Glutamatergic neuron (in vitro differentiated cells): Measurements from ENCODE around the gene DDX20. TPM values are rescaled to one million over a fixed set of nuclear protein-coding genes. Genes with fewer than 3 reads are reported as not detected.
A peak's percentile ranks its signal among the peaks of the same experiment; 100 is the strongest.

Experiments
- DNase-seq: peaks from one replicate; pipeline ENCODE4 v3.0.0; 2022
- H3K27ac Mint-ChIP-seq: one replicate; pipeline ENCODE4 v1.8.0; 2020; ENCODE audit warnings: mild to moderate bottlenecking, mixed read lengths, inconsistent platforms; ENCODE audit not compliant: unreplicated experiment
- H3K27me3 Mint-ChIP-seq: one replicate; pipeline ENCODE4 v1.8.0; 2020; ENCODE audit warnings: mild to moderate bottlenecking, moderate library complexity, mixed read lengths, inconsistent platforms; ENCODE audit not compliant: unreplicated experiment
- H3K36me3 Mint-ChIP-seq: one replicate; pipeline ENCODE4 v1.8.0; 2020; ENCODE audit warnings: mild to moderate bottlenecking, mixed read lengths, inconsistent platforms; ENCODE audit not compliant: unreplicated experiment
- H3K4me1 Mint-ChIP-seq: one replicate; pipeline ENCODE4 v1.8.0; 2020; ENCODE audit warnings: mild to moderate bottlenecking, low read depth, mixed read lengths, inconsistent platforms; ENCODE audit not compliant: unreplicated experiment
- H3K4me3 Mint-ChIP-seq: one replicate; pipeline ENCODE4 v1.8.0; 2020; ENCODE audit warnings: mild to moderate bottlenecking, mixed read lengths, inconsistent platforms; ENCODE audit not compliant: unreplicated experiment
- H3K9me3 Mint-ChIP-seq: one replicate; pipeline ENCODE4 v1.8.0; 2020; ENCODE audit warnings: mild to moderate bottlenecking, moderate library complexity, mixed read lengths, inconsistent platforms; ENCODE audit not compliant: unreplicated experiment
- total RNA-seq: library from RNA; stranded (reverse); fragmentation: NEBNext Ultra II Directional; extraction: Animal tissue kit (Norgen Biotek cat#: 25700); gene quantifications from one replicate; pipeline ENCODE4 v1.2.1, GENCODE V29; 2021; ENCODE audit not compliant: unreplicated experiment
- TF ChIP-seq, protein P1 (sequence below): fragments of 200-600 bp; sonication (generic); IDR thresholded peaks from one replicate; pipeline ENCODE4 v1.5.0; 2021; ENCODE audit not compliant: partially characterized antibody, unreplicated experiment

DDX20 gene
- total RNA-seq, 1 donor from 2014 or later: 17.3 TPM

DNA sequence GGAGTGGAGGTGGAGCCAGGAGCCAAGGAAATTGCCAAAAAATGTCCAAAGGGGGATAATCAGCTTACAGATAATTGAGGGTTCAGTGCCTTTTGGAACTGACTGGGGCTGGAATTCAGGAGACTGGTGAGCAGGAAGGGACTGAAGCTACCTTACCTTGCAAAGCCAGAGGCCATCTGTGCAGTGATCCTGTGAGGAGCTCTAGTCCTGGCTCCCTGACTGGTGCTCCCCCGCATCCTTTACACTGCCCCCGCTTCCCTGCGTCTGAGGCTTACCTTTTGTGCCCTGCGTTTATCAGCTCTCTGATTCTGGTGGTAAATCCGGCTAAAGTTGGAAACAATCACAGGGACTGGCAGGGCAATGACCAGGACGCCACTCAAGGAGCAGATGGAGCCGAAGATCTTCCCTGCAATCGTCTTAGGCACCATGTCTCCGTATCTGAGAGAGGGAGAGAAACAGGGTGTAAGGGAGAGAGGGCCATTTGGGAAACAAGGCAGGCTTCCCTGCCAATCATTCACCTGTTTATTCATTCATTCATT, 31.0 kb downstream of the DDX20 start:
- DNase-seq: no peak

DNA sequence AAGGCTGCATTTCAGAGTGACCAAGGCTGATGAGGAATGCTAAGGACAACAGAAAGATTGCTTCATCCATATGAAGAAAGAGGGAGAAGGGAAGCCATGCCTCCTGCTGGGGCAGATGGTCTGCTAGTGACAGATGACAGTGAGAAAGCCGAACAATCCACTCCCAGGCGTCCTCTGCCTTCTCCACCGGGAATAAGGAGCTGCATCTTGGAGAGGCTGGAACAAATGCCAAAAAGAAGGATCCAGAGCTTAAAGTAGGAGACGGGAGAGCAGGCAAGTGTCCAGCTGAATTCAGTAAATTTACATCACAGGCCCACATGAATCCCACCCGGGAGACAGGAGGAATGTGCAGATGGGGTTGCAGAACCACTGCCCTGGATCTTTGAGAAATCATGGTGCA, 33.4 kb downstream of the DDX20 start:
- H3K9me3 Mint-ChIP-seq: peaks cover 7% of the 10 kb centered on the region

More for the DNA sequence above, 31.0 kb downstream of the DDX20 start:
- no peak overlapping the region for H3K4me3 Mint-ChIP-seq
- H3K36me3 Mint-ChIP-seq: no peaks in the 10 kb centered on the region
- peaks cover 29% of the 10 kb centered on the region for H3K4me1 Mint-ChIP-seq
- H3K27ac Mint-ChIP-seq: no peak overlapping the region
- H3K9me3 Mint-ChIP-seq: peaks cover 7% of the 10 kb centered on the region
- TF ChIP-seq, protein P1, sequence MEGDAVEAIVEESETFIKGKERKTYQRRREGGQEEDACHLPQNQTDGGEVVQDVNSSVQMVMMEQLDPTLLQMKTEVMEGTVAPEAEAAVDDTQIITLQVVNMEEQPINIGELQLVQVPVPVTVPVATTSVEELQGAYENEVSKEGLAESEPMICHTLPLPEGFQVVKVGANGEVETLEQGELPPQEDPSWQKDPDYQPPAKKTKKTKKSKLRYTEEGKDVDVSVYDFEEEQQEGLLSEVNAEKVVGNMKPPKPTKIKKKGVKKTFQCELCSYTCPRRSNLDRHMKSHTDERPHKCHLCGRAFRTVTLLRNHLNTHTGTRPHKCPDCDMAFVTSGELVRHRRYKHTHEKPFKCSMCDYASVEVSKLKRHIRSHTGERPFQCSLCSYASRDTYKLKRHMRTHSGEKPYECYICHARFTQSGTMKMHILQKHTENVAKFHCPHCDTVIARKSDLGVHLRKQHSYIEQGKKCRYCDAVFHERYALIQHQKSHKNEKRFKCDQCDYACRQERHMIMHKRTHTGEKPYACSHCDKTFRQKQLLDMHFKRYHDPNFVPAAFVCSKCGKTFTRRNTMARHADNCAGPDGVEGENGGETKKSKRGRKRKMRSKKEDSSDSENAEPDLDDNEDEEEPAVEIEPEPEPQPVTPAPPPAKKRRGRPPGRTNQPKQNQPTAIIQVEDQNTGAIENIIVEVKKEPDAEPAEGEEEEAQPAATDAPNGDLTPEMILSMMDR: no peak
- peaks cover 7% of the 10 kb centered on the region for H3K27me3 Mint-ChIP-seq

DNA sequence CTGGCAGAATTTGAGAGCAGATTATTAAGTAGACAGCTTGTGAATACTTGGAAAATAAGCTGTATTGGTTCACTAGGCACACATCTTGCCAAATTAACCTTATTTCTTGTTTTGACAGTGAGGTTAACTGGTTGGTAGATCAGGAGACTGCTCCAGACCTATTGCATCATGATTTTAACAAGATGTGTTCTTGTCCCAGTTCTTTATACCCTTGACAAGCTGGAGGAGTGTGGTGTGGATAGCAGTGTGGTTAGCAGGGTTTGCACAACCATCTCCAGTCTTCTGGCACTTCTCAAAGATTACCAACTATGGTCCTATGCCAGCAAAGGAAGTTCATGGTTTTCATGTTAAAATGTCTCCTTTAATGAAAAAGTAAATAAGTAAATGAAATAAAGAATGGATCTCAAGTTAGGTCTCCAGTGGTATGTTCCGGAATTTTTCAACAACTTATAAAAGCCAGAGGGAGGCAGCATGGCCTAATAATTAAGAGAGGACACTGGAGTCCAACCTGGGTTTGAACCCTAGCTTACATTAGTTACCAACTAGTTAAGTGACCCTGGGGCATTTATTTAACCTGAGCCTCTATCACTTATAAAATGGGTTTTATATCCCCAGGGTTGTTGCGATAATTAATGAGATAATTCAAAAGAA, 34.1 kb downstream of the DDX20 start:
- peaks cover 6% of the 10 kb centered on the region for H3K9me3 Mint-ChIP-seq
- peaks cover 7% of the 10 kb centered on the region for H3K27me3 Mint-ChIP-seq
- DNase-seq: no peak

More for the DNA sequence above, 33.4 kb downstream of the DDX20 start:
- TF ChIP-seq, protein P1: no peak
- no peaks in the 10 kb centered on the region for H3K36me3 Mint-ChIP-seq
- peaks cover 7% of the 10 kb centered on the region for H3K27me3 Mint-ChIP-seq
- H3K4me3 Mint-ChIP-seq: peak overlapping the region; percentile 57
- peaks cover 39% of the 10 kb centered on the region for H3K4me1 Mint-ChIP-seq
- peak; percentile 47 for DNase-seq
- peak overlapping the region; percentile 92 for H3K27ac Mint-ChIP-seq

DNA sequence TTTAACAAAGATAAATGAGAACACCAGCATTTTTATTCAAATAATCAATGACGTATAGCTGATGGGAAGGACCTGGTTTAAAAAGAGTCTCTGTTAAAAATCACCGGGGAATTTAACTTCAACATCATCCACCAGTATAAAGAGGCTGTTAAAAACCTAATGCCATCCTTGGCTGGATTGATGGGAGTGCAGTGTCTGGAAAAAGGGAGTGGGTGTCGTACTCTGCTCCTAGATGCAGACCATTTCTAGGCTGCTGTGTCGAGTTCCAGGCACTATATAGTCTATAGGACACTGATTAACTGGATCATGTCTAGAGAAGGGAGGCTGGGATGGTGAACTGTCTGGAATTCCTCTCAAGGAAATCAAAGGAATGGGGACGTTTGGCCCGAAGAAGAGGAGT, 36.1 kb downstream of the DDX20 start:
- Mint-ChIP-seq H3K36me3 (no peaks in the 10 kb centered on the region), H3K9me3 (peaks cover 6% of the 10 kb centered on the region), H3K4me3 (no peak overlapping the region), H3K27me3 (peaks cover 7% of the 10 kb centered on the region), H3K27ac (peak overlapping the region; percentile 40), H3K4me1 (peaks cover 39% of the 10 kb centered on the region)
- TF ChIP-seq, protein P1: no peak
- DNase-seq: no peak

More for the DNA sequence above, 34.1 kb downstream of the DDX20 start:
- Mint-ChIP-seq H3K36me3 (no peaks in the 10 kb centered on the region), H3K27ac (peak overlapping the region; percentile 92), H3K4me1 (peaks cover 39% of the 10 kb centered on the region), H3K4me3 (no peak overlapping the region)
- TF ChIP-seq, protein P1: no peak

DNA sequence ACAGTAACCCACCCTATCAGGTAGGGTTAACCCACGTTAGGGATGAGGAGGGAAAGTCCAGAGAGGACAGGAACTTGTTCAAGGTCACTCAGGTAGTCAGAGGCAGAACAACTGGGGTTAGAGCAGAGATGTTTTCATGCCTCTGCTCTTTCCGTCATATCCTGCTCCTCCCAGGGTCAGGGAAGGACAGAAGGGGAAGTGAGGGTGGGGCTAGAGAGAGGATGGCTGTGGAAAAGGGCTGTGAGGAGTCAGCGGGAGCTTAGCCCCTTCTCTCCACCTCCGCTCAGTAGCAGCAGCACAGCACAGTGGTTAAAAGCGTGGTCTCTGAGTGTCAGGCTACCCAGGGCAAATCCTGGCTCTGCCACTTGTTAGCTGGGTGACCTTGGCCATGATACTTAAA, 36.5 kb downstream of the DDX20 start:
- Mint-ChIP-seq H3K4me1 (peaks cover 36% of the 10 kb centered on the region), H3K27ac (peak overlapping the region; percentile 40)

More for the DNA sequence above, 36.5 kb downstream of the DDX20 start:
- Mint-ChIP-seq H3K36me3 (no peaks in the 10 kb centered on the region), H3K4me3 (no peak overlapping the region), H3K9me3 (peaks cover 3% of the 10 kb centered on the region), H3K27me3 (peaks cover 7% of the 10 kb centered on the region)
- TF ChIP-seq, protein P1: no peak
- no peak for DNase-seq
